NCI-H1417 treated with DMSO at 0.1 percent for 48 hours (cell line): ENCODE measurements around the gene PPP1R12B.
"Not testable (repeated sequence)": the region's sequence is repeated elsewhere in the genome, so short reads cannot be mapped to it uniquely, and the experiment has no call there.

ENCODE experiments used
- DNase-seq: peaks from one replicate; lab custom pipeline; 2025; lab: John Stamatoyannopoulos, UW

The PPP1R12B gene

DNA sequence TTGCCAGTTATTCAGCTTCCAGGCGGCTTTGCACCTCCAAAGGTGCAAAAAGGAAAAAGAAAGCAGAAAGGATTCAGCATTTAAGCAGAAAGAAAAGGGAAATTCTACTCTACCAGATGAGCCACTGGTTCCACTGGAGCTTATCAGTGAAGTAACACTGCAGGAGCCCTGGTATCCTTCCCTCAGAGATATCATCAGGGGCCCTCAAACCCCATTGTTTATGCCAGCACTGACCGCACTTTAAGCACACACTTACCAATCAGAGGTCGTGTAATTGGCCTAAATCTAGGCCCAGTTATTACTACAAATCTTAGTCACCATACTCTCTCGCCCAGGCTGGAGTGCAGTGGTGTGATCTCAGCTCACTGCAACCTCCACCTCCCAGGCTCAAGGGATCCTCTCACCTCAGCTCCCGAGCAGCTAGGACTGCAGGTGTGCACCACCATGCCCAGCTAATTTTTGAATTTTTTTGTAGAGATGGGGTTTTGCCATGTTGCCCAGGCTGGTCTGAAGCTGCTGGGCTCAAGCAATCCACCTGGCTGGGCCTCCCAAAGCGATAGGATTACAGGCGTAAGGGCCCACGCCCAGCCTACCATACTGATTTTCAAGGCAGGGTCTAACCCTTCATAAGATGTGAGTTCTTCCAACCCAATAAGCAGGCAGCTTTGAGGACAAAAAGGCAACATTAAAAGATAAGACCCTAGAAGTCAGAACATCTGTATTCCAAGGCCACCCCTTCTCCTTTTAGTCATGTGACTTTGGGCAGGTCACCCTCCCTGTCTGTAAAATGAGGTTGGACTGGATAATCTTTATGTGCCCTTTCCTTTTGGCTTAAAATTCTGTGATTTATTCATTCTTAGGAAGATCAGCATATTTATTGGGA lies 236.4 kb downstream of the PPP1R12B start:
- no peak for DNase-seq

DNA sequence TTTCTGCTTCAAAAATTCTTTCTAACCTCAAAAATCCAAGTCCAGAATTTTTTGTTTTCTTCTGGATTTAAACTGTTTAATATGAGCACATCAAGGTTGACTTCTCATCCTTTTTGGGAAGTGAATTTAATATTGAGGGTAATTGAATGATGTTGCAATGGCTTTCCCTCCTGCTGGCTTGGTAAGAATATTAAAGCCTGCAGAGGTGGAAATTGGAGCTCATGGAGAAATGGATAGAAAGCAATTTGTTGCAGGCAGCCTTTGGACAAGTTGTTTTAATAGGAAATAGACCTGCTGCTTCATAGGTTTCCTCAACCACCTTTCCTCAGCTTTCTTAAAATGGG lies 237.1 kb downstream of the PPP1R12B start:
- DNase-seq, result no peak

DNA sequence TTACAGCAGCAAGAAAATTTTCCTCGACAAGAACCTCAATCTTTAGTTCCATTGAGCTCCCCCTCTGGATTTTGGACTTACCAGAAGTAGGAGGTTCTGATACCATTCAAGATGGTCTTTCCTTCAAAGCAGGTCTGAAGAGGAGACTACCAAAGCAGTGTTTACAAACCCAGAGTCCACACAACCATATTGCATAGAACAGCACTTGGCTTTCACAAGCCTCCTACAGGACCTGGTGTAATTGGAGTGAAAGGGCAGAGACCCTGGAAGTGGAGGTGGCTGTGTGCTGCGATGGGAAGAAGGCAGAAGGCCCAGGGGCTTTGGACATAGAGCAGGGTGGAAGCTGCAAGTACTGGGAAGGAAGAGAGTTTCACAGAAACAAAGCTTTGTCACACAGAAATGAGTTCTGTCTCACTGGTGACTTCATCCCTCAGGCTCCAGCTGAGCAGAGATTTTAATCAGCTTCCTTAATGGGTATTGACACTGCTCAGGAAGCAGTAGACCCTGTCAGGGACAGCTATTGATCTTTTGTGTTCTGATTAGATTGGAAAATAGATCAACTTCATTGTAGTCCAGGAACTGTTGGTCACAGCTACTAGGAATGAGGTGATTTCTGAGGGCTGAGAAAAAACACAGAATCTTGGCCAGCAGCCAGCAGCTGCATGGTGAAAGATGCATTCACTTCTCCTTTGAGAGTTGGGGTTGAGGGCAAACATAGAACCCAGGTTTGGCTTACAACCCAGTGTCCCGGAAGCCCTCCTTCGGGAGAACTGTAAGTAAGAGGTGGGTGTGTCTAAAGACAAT lies 237.7 kb downstream of the PPP1R12B start:
- DNase-seq, result no peak

DNA sequence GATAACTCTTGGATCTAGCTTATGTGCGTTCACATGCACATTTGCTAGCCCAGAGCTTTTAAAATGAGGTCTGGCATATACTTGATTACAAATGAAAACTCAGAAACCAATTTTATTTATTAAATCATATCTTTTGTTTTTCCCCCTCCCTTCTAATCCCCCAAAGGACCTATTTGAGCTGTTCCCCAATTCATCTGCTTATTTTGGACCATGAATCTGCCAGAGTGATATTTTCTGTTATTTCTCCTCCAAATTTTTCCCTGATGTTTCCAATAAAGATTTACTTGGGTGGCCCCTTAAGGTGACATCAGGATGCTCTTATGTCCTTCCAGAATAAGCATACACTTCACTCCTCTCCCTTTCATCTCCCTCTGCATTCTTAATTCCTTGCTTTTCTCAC lies 238.4 kb downstream of the PPP1R12B start:
- DNase-seq, result no peak

DNA sequence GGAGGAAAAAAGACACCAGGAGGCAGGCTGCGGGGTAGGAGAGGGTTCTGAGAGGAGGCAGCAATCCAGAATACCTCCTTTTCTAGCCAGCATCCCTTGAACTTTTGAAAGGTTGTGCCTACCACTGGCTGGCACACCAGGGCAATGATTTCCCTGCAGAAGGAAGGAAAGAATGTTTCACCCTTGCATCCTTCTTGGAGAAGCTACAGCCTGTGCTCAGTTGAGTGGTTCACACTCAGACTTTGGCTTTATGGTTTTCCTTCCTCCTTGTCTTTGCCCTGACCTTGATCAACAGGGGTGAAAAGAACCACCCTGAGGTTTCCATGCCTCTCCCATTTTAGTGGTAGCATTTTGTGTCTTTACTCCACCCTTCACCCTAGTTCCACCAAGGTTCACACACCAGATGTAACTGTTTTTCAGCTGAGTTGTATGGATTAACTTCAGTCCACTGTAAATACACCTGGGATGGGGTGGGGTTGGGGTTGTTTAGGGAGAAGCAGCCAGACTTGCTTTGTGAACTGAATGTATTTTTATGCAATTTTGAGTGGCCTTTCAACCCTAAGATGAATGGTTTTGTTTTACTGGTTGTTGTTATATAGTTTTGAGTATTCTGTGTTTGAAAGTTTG lies 239.5 kb downstream of the PPP1R12B start:
- DNase-seq, result no peak

DNA sequence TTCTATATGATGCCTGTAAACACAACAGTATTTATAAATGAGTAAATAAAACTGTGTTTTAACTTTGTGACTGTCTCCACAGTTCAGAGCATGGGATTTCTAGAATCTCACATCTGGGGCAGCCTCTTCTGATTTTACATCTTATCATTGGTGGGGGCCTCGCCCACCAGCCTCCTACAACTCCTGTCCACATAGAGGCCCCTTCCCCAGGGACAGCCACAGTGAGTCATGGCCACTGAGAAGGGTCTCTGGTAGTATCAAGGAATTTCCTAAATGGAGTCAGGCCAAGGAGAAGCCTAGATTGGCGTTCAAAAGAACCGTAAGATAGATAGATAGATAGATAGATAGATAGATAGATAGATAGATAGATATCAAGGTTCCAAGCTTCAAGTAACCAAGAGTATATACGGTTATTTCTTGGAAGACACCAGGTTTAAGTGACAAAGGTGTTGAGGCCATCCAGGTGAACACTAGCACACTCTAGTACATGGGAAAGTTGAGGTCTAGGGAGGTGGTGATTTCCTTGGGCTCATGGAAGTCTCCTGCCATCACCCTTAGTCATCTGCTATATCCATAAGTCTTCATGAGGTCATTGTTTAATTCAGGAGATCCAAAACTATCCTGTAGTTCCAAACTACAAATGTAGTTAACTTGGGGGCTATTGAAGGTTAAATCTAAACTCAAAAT lies 240.1 kb downstream of the PPP1R12B start:
- no peak for DNase-seq

DNA sequence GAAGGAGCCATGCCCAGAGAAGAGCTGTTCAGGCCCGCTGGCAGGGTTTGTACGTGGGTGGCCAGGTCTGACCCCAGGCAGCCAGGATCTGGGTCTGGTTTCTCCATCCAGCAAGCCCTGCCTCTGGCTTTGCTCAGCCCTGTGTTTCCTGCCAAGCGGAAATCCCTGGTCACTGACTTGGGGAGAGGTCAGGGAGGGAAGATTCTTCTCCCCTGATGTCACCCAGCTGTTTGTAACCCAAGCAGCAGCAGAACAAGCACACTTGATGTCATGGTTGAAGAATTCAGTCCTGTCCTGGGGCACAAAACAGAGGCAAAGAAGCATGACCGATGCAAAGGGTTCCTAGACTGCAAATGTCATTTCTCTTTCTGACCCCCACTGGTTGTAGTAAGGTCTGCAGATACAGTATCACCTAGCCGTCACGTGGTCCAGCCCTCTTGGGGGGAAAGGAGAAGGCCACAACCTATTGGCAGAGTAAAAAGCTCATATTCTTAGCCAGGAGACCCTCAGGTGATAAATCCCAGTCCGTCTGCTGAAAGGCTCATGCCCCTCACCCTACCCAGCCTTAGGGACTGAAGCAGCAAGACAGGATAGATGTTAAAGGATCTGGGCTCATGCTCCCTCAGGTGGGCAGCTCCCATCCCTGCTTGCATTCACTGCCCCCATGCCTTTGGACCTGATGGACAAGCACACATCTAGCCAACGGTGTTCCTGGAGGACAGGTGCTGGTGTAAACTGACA lies 240.9 kb downstream of the PPP1R12B start:
- DNase-seq, result no peak

DNA sequence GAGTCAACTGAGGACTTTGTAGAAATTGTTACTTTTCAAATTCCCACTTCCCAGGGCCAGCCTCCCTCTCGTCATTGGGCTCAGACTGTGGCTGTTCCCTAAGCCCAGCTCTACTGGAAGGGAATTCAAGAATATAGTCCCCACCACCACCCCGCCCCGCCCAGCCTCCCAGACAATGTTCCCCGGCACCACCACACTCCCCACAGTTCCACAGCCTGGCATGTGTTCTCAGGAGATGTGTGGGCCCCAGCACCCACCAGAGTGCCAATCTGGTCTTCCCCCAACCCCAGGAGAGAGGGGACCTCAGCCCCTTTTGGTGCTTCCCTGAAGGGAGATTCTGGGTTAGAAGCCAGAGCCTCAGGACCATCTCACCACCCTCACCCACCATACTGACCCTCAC lies 241.6 kb downstream of the PPP1R12B start:
- no peak for DNase-seq

DNA sequence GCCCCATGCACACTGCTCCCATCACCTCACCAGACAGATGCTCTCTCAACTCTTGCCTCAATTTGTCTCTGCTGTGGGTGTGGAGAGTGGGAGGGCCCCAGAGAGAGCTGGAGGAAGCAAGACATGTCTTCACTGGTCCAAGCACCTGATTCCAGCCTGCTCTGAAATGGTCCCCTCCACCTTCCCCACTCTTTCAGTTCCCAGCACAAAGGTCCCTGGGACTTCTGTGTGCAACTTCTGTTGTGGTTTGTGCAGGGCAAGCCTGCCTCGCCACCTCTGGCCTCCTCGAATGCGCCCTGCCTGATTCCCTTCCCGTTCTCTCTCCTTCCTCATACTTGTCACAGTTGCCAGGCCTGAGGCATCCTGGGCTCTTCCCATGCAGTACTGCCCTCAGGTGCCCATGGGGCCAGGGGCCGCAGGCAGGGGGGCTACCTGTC lies 242.5 kb downstream of the PPP1R12B start:
- no peak for DNase-seq

DNA sequence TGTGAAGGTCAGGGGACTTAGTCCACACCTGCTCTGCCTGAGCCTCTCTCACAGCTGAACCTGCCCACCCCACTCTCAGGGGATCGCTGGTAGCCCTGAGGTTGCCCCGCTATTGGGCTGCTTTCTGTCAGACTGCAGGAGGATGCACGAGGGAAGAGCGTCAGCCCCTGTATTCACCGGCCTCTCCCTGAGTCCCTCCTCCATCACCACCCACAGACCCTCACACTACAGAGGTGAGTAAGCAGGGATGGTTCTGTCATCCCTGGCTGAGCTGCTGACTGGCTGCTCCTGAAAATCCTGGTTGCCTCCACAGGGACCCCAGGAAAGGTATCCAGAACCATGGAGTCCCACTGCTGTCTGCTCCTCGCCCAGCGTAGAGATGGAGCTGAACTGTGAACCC lies 243.0 kb downstream of the PPP1R12B start:
- no peak for DNase-seq

DNA sequence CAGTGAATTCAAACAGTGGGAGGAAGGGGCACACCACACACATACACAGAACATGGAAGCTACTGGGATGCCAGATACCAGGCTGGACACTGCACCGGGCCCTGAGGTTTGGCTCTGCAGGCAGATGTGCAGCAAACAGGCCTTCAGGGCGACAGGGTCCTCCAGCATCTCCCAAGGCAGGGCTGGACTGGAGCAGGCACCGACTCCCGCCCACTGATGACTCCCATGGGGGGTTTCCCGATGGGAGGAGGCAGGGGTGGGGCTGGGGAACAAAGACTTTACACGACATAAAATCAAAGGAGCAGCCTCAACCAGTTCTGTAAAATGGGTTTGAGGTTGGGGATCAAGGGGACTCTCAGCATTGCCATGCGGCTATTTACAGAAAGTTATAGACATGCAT lies 243.6 kb downstream of the PPP1R12B start:
- DNase-seq, result no peak

DNA sequence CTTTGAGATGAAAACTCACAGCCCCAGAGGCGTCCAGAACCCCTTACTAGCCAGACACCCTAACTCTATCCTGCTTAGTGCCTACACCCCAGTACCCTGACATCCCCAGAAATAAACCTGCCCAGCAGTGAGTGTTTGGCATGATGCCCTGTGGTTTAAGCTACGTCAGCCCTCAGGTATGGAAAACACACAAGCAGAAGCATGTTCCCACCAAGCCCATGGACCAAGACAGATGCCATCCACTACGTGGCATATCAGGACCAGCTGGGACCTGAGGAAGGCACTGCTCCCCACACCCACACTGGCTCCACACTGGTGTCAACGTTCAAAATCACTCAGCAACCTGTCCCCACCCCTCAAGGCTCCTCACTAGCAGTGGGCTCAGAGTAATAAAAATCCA lies 245.3 kb downstream of the PPP1R12B start:
- no peak for DNase-seq

DNA sequence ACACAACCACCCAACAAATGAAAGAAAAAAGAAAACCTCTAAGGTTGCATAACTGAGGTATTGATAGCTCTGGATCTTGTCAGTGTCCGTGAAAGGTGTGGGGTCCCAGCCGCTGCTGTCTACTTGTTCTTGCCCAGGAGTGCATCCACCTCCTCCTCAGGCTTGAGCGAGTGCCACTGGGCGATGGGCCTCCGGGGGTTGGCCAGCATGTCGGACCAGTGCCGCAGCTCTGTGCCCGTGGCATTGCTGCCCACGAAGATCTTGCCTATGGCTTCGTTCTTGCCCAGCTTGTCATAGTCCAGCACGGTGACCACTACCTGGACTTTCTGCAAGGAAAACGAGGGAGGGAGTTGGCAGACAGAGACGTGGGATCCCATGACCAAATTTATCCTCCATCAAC lies 248.1 kb downstream of the PPP1R12B start:
- no peak for DNase-seq

DNA sequence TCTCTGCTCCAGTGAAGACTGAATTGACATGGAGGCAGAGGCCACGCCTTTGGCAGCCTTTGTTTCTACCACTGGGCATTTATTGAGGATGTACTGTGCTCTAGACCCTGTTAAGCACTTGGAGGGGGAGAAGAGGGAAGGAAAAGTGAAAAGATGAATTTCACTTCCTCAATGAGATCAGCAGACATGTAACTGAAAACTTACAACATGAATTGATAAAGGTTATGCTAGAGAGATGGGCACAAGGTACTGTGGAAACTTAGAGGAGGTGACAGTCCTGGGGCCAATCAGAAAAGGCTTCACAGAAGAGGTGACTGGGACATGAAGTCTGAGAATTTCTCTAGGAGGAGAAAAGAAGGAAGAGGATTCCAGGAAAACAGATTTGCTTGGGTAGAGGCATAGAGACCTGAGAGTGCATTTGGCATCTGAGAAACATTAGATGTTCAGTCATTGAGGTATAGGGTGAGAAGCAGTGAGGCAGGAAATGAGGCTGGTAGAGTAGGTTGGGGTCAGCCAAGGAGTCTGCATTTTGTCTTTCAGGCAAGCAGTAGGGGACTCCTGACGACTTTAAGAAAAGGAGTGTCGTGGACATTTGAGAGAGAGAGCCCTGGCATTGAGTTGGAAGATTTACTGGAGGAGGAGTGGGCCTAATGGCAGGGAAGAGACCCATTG lies 248.7 kb downstream of the PPP1R12B start:
- DNase-seq, result no peak

DNA sequence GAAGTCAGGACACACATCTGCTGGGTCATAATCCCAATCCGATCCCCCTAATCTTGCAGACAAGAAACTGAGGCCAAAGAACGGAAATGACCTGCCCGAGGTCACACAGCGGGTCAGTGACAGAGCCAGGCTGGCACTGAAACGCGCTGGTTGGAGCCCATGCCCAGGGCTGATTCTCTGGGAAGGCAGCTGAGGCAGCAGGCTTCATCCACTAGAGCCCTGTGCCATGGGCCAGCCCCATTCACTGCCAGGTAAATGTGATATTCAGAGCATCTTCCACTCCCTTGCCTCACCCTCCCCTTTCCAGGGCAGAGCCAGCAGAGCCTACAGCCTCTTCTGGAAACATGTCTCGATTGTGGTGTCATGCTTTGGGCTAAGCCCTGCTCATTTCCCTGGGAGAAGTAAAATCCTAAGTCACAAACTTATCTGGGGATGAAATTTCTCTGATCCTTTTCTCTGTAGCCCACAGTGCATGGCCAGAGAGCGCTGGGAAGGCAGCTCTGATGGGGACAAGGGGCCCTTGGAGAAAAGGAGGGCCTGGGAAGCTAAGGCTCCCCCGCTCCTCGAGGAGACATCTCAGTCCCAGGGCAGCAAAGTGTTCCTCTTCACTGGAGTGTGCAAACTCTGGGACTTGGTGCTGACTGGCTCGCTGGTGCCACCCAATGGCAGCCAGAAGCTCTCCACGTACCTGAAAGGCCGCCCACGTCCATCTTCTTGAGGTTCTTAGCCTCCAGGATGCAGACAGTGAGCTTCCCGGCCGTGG lies 251.4 kb downstream of the PPP1R12B start:
- no peak for DNase-seq

DNA sequence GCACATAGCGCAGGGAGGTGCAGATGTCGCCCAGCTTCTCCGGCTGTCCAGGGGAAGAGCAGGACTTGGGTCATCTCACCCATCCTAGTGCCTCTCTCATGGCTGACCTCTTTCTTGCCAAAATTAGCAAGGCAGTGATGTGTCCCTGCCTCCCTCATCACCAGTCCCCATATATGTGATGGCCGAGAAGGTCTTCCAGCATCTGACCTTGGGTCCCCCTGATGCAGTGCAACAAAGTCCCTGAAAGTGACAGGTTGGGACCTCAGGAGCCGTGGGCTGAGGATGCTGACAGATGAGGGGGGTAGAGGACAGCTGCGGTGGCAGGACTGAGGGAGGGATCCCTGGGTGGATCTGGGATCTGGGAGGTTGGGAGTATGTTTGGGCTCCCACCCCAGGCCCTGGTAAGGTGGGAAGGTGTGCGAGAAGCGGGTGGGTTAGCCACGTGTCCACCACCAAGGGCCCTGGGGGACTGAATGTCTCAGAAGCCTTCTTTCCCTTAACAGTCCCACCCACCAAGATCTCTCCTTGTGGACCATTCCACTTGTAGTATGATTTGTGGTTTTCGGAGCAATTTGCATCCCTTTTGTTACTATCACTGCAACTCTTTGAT lies 252.0 kb downstream of the PPP1R12B start:
- no peak for DNase-seq

DNA sequence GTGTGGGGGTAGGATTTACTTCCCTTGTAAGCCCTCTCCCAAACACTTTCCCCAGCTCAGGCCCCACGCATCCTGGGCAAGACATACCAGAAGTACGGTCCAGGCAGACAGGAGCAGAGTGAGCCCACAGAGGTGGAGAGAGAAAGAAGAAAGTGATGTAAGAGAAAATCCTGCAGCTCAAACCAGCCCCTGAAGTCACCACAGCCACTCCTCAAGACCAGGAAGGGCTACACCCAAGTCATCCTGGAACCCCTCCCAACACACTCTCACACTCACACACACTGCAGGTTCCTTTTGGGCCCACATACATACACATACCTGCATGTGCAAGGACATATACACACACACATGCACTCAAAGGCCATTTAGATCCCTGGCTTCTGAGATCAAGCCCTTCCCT lies 254.9 kb downstream of the PPP1R12B start:
- no peak for DNase-seq

DNA sequence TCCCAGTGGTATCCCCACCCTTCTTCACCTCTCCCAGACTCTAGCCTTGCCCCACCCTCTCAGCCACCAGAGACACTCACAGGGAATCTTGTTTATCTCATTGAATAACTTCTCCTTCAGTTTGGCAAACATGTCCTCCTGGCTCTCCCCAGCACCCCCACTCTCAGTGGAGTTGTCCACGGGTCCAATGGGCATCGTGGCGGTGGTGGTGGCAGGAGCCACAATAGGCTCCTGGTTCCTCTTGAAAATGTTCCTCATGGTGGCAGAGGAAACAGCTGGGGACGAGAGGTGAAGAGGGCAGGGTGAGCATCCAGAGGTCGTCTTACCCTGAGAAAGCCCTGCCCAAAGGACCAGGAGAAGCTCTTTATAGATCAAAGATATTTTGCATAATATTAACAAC lies 257.0 kb downstream of the PPP1R12B start:
- DNase-seq, result no peak

DNA sequence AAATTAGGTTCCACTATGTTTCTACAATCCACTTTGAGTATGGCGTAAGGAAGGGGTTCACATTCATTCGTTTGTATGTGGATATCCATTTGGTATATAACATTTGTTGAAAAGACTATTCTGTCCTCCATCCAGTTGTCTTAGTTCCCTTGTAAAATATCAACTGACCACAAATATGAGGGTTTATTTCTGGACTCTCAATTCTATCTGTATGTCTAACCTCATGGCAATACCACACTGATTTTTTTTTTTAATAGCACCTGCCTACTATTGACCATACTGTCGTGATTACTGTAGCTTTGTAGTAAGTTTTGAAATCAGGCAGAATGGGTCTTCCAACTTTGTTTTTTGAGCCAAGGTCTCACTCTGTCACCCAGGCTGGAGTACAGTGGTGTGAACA lies 263.5 kb downstream of the PPP1R12B start:
- DNase-seq, result not testable (repeated sequence)

DNA sequence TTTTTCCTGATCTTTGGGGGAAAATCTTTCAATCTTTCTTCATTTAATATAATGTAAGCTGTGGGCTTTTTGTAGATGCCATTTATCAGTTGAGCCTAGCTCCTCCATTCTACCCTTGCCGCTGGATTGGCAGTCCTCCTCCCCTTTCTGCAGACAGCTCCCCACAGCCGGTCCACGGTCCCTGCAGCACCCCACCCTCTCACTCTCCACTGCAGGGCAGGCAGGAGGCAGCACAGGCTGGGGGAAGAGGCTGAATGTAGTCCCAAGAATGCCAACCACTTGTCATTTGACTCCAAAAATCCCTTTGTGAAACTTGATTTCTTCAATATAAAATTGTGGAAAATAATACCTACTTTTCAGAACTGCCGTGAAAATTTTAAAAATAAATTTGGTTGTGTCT lies 265.1 kb downstream of the PPP1R12B start:
- no peak for DNase-seq
